Hematopoietic multipotent progenitor cell treated with erythropoietin and hydrocortisone succinate and interleukin-3 and kit ligand, for 4 days (in vitro differentiated cells): ENCODE data around the gene SEMA5B.
A peak's percentile ranks its signal among the peaks of the same experiment; 100 is the strongest.

Experiments used
- DNase-seq: peaks from one replicate; pipeline ENCODE4 v3.0.0-alpha.2; 2015

SEMA5B gene

GRCh38 chr3:122919291-122919610 lies 108.3 kb downstream of the SEMA5B start:
- no peak for DNase-seq

GRCh38 chr3:122918576-122919290 lies 108.8 kb downstream of the SEMA5B start:
- DNase-seq, result no peak

GRCh38 chr3:122917412-122917811 lies 110.2 kb downstream of the SEMA5B start:
- DNase-seq, result no peak

GRCh38 chr3:122916580-122916979 lies 111.0 kb downstream of the SEMA5B start:
- no peak for DNase-seq

- no peak for DNase-seq
Measured at GRCh38 chr3:122916084-122916483, 111.5 kb downstream of the SEMA5B start.

GRCh38 chr3:122915300-122916055 lies 112.1 kb downstream of the SEMA5B start:
- DNase-seq, result no peak

- no peak for DNase-seq
Measured at GRCh38 chr3:122913539-122914100, 113.9 kb downstream of the SEMA5B start.

- DNase-seq, result no peak
Measured at GRCh38 chr3:122912772-122913538, 114.6 kb downstream of the SEMA5B start.

- no peak for DNase-seq
Measured at GRCh38 chr3:122911901-122912300, 115.7 kb downstream of the SEMA5B start.

- no peak for DNase-seq
Measured at GRCh38 chr3:122908251-122908650, 119.3 kb downstream of the SEMA5B start.

- no peak for DNase-seq
Measured at GRCh38 chr3:122907471-122907870, 120.1 kb downstream of the SEMA5B start.

GRCh38 chr3:122903171-122903570 lies 124.4 kb downstream of the SEMA5B start:
- DNase-seq, result no peak

GRCh38 chr3:122902326-122902725 lies 125.2 kb downstream of the SEMA5B start:
- no peak for DNase-seq

GRCh38 chr3:122898298-122898697 lies 129.3 kb downstream of the SEMA5B start:
- DNase-seq, result no peak

- DNase-seq, result no peak
Measured at GRCh38 chr3:122893754-122894668, 133.6 kb downstream of the SEMA5B start.

GRCh38 chr3:122893282-122893681 lies 134.3 kb downstream of the SEMA5B start:
- no peak for DNase-seq

- no peak for DNase-seq
Measured at GRCh38 chr3:122892118-122892960, 135.2 kb downstream of the SEMA5B start.

- no peak for DNase-seq
Measured at GRCh38 chr3:122890720-122891220, 136.8 kb downstream of the SEMA5B start.

- peak; percentile 65 for DNase-seq
Measured at GRCh38 chr3:122890077-122890719, 137.4 kb downstream of the SEMA5B start.

GRCh38 chr3:122886946-122887345 lies 140.6 kb downstream of the SEMA5B start:
- DNase-seq, result no peak

- DNase-seq, result no peak
Measured at GRCh38 chr3:122886251-122886650, 141.3 kb downstream of the SEMA5B start.
